Measurements from ENCODE around the gene DAPK1.
"Not testable (repeated sequence)": the region's sequence is repeated elsewhere in the genome, so short reads cannot be mapped to it uniquely, and the experiment has no call there.

DAPK1 gene

DNA sequence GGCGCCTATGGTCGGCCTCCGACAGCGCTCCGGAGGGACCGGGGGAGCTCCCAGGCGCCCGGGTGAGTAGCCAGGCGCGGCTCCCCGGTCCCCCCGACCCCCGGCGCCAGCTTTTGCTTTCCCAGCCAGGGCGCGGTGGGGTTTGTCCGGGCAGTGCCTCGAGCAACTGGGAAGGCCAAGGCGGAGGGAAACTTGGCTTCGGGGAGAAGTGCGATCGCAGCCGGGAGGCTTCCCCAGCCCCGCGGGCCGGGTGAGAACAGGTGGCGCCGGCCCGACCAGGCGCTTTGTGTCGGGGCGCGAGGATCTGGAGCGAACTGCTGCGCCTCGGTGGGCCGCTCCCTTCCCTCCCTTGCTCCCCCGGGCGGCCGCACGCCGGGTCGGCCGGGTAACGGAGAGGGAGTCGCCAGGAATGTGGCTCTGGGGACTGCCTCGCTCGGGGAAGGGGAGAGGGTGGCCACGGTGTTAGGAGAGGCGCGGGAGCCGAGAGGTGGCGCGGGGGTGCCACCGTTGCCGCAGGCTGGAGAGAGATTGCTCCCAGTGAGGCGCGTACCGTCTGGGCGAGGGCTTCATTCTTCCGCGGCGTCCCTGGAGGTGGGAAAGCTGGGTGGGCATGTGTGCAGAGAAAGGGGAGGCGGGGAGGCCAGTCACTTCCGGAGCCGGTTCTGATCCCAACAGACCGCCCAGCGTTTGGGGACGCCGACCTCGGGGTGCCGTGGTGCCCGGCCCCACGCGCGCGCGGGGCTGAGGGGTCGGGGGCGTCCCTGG is 561 bp downstream of the DAPK1 start:
- peak; percentile 66 for DNase-seq (ENCODE audit: low spot score)

DNA sequence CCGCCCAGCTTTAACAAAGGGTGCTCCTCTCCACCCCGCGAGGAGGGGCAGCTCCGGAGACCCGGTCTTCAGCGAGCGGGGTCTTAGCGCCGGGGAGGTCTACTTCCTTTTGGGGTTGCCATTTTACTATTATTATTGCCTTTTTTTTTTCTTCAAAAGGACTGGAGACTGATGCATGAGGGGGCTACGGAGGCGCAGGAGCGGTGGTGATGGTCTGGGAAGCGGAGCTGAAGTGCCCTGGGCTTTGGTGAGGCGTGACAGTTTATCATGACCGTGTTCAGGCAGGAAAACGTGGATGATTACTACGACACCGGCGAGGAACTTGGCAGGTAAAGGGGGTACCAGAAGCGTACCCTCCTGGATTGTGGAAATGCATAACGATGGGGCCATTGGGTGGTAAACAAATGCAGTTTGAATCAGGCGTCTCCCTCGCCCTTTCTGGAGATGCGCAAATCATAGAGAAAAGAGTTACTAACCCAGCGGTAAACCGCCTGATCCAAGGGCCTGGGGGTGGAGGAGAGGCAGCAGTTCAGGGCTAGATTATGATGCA is 1.2 kb downstream of the DAPK1 start:
- DNase-seq (ENCODE audit: low spot score), result peak; percentile 14

DNA sequence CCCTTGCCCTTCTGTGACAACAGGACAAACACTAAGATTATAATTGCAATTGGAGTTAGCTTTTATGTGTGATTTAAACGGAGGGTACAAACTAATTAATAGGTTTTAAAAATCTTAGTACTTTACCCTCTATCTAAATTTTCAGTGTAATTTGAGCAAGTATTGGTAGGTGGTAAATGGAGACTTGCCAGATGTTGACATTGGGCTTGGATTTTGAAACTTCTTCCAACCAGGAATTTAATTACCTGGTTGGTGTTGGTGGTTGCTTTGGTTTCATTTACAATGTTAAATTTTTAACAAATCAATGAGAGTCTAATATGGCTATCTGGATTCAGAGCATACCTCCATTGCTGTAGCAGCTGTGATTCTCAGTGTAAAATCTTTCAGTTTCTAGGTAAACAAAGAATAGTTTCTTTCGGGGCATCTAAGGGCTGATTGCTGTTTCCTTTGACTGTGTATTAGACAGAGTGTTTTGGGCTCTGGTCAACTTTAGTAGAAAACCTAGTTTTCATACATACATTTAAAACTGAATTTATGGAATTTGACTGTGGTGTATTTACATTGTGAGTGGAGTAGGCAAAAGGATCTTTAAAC is 1.9 kb downstream of the DAPK1 start:
- no peak for DNase-seq (ENCODE audit: low spot score)

DNA sequence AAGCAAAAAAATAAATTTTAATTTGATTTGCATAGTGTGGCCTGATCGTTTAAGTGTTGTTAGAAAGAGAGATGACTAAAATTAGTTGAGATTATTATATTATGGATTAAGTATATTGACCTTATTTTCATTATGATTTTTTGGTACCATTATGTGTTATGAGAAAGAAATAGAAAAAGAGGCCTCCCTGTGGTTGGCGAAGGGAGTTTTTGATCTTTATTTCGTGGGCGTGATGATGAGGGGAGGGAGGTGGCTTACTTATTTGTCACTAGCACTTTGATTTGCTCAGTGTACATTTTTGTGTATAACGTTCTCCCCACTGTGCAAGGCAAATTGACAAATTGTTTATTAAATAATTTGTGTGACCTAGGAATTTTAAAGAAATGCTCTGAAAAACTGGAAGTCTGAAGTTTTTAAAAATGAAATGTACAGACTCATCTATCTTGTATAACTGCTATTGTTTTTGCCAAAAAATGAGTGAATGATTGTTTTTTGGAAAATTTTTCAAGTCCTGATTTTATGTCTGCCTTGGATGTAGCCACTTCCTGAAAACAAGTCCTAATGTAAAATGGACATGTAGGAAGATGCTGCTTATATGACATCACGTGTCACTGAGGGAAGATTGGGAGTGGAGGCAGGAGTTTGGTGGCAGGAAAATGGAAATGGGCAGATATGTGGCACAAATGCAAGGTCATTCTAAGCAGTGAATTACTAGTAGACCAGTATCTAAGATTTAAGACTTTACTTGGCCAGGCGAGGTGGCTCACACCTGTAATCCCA is 3.0 kb downstream of the DAPK1 start:
- peak; percentile 29 for DNase-seq (ENCODE audit: low spot score)

DNA sequence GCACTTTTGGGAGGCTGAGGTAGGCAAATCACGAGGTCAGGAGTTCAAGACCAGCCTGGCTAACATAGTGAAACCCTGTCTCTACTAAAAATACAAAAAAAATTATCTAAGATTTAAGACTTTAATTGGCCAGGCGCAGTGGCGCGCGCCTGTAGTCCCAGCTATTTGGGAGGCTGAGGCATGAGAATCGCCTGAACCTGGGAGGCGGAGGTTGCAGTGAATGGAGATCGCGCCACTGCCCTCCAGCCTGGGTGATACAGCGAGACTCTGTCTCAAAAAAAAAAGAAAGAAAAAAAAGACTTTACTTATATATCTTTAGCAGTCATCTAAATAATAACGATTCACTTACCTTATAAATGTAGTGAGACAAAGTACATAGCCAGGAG is 3.6 kb downstream of the DAPK1 start:
- DNase-seq (ENCODE audit: low spot score), result not testable (repeated sequence)

DNA sequence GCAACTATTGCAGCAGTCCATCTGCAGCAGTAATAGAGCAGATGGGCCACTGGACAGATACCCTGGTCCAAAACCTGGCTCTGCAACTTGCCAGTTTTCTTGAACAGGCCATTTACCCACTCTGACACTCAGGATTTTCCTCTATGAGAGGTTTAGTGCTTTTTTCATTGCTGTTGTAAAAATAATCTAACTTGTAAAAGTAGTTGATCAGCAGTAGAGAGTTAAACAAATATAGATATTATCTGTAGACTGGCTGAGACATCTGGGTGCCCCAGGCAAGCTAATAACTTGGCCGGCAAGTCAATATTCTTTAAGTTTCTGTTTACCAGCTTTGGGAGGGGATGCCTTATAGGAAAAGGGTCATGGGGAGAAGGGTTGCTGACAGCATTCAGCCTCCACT is 4.1 kb downstream of the DAPK1 start:
- no peak for DNase-seq (ENCODE audit: low spot score)

DNA sequence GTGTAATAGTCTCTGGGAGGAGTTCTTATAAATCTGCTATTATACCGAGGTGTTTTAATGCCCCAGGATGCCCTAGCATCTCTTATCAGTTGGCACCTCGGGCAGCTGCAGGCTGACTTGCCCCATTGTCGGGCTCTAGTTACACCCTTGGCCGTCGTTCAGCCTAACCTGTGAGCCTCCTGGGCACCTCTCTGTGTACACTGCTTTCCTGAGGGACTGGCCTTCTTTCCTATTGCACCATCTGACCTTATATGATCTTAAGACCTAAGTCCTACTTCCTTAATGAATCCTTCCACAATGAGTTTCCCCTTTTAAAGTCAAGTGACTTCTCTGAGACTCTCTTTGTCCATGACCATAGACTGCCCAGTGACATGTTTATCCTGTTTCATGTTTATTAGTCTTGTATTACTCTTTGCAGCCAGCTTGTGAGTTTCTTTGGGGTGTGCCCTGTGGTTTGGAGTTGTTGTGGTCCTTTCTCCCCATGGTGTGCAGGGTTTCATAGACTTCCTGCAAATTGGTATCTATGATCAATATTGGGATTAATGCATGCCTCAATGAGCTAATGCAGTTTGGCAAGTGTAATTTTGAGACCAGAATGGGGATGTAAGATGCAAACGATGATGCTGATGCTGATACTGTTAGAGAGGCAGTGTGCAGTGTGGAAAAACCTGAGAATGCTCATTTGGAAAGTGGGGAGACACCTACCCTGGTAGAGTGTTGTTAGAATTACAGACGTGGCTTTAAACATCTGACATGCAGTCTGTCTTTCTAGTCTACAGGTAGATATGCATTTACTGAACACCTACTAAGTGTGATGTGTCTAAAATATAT is 4.9 kb downstream of the DAPK1 start:
- DNase-seq (ENCODE audit: low spot score), result peak; percentile 14

DNA sequence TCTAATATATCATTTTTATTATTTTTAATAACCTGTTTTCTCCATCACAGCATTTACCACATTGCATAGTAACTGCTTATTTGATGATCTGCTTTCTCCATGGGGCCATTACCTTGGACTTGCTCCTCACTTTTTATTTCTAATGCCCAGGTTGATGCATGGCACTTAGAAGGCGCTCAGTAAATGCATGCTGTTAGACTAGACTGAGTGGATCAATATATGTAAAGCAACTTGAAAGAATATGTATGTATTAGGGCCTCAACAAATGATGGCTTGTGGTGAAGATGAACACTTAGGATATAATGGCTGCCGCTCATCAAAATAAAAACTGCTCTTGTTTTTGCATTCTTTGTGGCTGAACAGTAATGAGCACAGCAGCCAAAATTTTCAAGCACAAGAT is 5.8 kb downstream of the DAPK1 start:
- DNase-seq (ENCODE audit: low spot score), result no peak

DNA sequence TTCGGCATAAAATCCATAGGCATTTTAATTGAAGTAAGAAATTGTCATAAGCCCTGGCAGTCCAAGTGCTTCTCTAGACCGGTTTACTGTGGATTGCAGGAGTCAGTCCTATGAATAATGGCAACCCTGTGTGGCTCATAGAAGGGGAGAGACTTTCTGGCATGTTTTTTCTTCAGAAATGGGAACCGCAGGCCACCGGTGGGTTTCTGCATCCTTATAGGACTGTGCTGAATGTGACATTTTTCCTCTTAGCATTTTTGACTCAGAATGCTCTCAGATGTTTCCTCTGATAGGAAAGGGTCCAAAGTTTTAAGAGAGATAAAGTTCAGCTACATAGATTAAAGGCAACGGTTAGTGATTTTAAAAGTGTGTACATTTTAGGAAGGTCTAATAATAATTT is 6.3 kb downstream of the DAPK1 start:
- DNase-seq (ENCODE audit: low spot score), result no peak

DNA sequence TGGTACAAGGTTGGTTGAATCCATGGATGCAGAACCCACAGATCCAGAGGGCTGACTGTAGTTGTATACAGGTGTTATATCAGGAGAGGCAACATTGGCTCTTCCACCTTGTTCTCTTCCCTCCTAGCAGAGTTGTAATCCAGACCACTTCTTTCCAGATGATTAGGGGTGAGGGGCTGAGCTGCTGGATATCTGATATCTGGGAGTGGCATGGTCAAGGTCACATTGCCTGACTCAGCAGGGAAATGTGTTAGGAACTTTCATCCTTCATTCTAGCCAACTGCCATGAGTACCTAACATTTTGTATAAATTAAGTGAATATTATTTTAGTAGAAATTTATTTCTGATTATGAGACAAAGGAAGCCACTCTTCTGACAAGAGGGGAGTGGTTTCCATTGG is 7.3 kb downstream of the DAPK1 start:
- DNase-seq (ENCODE audit: low spot score), result no peak

DNA sequence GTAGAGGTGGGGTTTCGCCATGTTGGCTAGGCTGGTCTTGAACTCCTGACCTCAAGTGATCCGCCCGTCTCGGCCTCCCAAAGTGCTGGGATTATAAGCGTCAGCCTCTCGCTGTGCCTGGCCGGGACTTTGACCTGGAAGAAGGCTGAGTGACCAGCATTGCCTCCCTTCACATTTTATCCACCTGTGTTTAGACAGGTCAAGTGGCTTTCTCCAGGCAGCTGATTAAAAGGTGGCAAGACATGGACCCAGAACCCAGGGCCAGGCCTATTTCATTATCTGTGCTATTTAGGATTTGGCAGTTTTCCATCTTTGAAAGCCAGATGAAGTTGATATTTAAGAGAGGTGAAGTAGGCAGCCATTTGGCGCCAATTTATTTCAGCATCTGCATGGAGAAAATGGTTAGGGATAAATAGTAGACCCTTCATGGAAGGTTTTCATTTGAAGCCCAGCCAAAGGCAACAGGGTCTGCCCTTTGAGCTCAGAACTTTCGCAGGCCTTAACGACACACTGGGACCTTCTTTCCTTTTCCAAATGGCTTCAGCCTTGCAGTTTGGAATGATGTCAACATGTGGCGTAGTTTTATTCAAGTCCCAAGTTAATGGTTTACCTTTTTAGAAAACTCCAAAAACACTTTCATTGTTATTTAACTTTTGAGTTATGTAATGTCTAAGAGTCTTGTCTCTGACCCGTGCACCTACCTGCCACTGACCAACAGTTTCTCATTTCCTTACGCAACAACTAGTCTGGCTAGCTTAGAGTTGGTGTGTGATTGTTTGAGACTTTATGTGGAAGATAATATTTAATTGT is 8.4 kb downstream of the DAPK1 start:
- no peak for DNase-seq (ENCODE audit: low spot score)

DNA sequence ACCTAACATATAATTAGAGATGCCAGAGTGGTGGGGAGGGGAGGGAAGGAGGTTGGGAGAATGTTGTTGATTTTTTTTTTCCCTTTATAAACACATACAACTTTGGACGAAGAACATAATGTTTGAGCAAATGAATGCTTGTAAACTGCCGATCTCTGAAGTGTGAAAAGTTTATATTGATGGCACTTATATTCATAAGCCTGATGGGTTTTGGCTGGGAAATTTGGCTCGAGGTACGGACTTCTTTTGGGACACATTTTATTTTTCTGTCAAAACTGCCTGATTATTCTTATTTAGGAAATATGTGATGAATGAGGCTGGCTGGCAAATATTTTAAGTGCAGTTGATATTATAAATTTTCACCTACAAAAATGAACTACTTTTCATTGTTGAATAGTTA is 9.9 kb downstream of the DAPK1 start:
- DNase-seq (ENCODE audit: low spot score), result no peak

DNA sequence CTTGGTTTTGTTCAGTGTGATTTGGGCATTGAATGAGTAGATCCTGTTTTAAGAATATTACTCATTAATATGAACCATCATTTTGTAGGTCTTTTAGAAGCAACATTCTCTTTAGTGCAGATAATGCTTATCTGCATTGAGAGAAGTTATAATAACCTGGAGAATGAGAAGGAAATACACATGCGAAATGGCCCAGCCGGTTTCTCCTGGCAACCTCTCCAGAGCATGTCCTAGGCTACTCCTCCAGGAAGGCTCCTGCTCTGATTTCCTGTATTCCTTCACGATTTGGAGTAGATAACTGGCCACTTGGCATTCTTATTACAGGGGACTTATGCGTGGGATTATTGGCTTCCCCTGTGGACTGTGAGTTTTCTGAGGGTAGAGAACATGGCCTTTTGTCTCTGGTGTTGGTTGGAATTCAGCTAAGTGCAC is 12.6 kb downstream of the DAPK1 start:
- no peak for DNase-seq (ENCODE audit: low spot score)

DNA sequence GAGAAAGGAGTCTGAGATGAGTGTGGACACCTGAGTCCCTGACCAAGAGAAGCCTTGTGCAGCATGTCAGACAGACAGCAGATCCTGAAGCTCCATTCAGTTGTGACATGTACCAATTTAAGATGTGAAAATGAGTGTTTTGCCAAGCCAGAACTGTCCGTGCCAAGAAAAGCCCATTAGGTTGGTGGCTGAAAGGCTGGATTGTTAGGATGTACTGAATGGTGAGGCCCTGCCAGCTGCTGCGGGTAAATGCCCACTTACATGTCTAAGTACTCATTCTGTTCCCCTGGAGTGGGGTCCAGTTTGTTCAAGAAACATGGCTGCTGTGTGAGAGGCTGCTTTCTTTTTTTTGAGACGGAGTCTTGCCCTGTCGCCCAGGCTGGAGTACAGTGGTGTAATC is 14.6 kb downstream of the DAPK1 start:
- peak; percentile 75 for DNase-seq (ENCODE audit: low spot score)

DNA sequence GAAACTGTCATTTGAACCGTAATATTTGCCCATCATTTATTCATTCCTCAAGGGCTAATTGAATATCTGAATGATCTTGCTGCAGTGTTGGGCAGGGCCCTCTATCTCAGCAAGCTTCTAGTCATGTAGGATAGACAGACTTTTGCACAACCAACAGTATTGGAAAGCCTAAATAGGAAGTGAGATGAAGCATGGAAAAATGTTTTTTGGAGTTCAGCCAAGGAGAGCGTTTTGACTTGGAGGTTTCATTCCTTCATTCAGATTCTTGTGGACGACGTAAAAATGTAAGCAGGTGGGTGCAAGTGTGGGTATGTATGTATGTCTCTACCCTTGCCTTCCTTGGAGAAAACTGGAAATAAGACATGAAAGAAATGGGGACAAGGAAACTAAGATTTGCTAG is 15.5 kb downstream of the DAPK1 start:
- no peak for DNase-seq (ENCODE audit: low spot score)

DNA sequence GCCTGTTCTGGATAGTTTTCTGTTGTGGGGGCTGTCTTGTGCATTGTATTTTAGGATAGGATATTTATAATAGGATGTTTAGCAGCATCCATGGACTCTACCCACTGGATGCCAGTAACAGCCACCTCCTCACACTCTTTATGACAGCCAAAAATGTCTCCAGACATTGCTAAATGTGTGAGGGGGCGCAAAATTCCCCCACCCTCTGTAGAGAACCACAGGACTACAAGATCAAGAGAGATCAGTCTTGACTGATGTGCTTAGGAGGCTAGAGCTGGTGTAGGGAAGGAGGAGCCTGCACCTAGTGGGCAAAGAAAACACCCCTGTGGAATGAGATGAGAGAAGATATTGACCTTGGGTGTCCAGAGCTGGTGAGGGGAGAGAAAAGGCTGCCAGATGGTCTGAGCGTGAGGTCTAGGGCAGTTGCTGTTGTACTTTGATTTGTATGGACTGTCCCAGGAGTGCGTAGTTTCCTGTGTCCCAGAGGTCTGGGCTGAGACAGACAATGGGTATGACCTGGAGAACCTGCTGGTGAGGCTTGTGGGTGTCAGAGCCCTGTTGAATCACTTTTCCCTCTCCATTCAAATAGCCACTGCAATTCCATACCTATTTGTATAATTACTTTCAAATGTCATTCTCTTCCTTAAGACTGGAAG is 16.3 kb downstream of the DAPK1 start:
- no peak for DNase-seq (ENCODE audit: low spot score)

DNA sequence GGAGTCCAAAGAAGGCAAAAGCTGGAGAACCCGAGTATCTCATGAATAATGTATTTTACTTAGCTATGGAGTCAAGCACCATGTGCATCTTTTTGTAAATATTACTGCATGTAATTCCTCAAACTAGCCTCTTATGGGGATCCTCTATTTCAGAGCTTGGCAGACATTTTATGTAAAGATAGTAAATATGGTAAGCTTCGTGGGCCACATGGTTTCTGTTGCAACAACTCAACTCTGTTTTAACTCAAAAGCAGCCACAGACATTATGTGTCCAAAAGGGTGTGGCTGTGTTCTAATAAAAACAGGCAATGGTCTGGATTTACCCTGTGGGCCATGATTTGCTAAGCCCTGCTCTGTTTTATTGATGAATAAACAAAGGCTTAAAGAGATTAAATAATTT is 17.3 kb downstream of the DAPK1 start:
- no peak for DNase-seq (ENCODE audit: low spot score)

DNA sequence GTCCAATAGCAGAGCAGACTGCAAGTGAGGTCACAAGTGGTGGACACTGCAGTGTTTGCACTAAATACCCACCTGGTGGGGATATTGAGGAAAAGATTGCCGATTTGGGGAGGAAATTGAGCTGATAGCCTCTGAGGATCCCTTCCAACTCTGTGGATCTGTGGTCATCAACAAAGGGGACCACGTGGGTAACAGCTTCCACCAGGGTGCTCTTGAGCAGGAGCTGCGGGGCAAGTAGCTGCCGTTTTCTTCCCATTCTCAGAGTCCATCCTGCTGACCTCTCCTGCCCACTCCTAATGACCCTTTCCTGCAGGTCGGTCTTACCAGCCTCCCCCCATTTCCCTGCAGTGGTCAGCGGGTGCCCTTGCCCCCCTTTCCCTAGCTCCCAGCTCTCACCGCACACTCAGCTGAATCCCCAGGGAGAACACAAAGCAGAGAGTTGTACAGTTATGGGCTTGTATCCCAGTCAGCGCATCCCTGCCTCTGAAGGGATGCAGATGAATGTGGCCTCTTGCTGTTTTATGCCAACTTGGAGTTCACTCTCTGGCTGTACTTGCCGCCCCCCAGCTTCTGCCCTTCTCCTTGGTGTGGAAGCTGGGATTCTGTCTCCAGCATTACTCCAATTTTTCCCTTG is 18.0 kb downstream of the DAPK1 start:
- DNase-seq (ENCODE audit: low spot score), result no peak

DNA sequence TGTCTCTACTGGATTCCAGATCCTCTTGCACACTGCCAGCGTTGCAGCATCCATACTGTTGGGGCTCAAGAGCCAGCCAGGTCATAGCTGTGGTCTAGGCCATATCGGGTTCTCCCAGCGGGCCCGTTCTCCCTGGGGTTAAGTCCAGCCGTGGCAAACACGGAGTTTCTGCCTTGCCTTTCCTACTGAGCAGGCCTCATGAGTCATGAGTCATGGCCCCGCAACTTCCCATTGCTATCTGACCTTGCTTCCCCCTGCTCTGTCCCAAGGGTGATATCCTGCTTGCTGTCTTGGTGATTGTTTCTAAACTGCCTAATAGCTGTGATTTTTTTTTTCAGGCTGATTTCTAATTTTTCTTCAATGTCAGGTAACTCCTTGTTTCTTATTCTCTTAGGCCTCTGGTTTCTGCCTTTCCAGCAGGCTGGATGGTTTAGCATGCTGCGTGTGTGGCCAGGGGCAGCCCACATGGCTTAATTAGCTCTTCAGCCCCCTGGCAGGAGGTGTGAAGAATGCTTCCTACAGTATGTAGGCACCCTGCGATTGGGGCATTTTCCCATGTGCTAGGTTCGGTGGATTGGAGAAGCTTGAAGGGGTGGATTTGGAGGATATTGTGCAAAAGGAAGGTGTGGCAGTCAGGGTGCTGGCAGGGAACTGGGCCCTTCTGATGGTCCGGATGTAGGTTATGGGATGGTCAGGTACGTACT is 18.7 kb downstream of the DAPK1 start:
- DNase-seq (ENCODE audit: low spot score), result peak; percentile 43

DNA sequence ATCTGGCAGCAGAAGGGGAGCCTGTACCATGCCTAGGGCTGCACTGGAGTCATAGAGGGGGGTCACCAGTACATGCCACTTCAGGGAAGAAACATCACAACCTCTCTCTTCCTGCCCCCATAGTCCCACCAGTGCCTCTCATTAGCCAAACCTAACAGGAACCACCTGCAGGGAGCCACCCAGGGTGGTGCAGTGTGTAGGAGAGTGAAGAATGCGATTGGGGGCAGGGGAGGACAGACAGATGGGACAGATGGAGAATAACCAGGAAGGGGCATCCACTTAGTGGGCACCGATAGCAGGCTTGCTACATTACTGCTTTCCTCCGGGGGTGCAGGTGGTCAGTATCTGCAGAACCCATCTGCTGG is 19.2 kb downstream of the DAPK1 start:
- DNase-seq (ENCODE audit: low spot score), result no peak

All from Ammon's horn (tissue), 1 donor.